Vagina (tissue), 2 donors: ENCODE results near the gene RMDN2.

Source experiments
- CTCF ChIP-seq, 3 experiments: fragments of 450-650 bp in 2 of 3; fragments of 200-600 bp in 1 of 3; sonication (generic) in 1 of 3; IDR thresholded peaks; one replicate each; pipeline ENCODE4 v1.5.1; 2017 to 2019; ENCODE audit warnings: antibody characterized with exemption in 3 of 3, mild to moderate bottlenecking in 2 of 3, moderate library complexity in 2 of 3
- POLR2AphosphoS5 ChIP-seq, 2 donors: sonication (generic); formaldehyde crosslinking; IDR thresholded peaks; one replicate each; pipeline ENCODE4 v1.9.0; 2017; ENCODE audit warnings: antibody characterized with exemption in 2 of 2, mild to moderate bottlenecking in 2 of 2, low read depth in 1 of 2; ENCODE audit not compliant: insufficient read depth in 1 of 2

GRCh38 chr2:37973615-37974353, 48.7 kb downstream of the RMDN2 start:
- TF ChIP-seq POLR2AphosphoS5 (IDR thresholded peaks at IDR 0.05; ENCODE audit: insufficient read depth in 1 of 2, low read depth in 1 of 2), result no peak
- no peak for TF ChIP-seq CTCF (IDR thresholded peaks at IDR 0.05)
